Common myeloid progenitor, CD34-positive (primary cell): ENCODE results near the gene CHEK2.

Source experiments
- CTCF ChIA-PET: fragments of 350-600 bp; sonication (Branson Sonifier 250); formaldehyde crosslinking; loops from one replicate; lab custom pipeline; 2021; ENCODE audit warnings: antibody characterized with exemption; lab: Charles Lee
- POLR2A ChIA-PET: fragments of 350-600 bp; sonication (Branson Sonifier 250); formaldehyde crosslinking; loops from one replicate; lab custom pipeline; 2021; ENCODE audit warnings: antibody characterized with exemption; lab: Charles Lee
- DNase-seq, 3 donors: peaks; one replicate each; pipeline versions ENCODE4 v3.0.0 to v3.0.0-alpha.2; 2013
- H3K27ac ChIP-seq, 2 experiments: 1 replicate in 1 of 2; 2 replicates in 1 of 2; pipeline ENCODE4 v1.7.0; 2013; ENCODE audit warnings: inconsistent platforms in 2 of 2, low read length in 2 of 2, mild to moderate bottlenecking in 2 of 2, low read depth in 1 of 2, moderate library complexity in 1 of 2; ENCODE audit not compliant: severe bottlenecking in 2 of 2, insufficient read depth in 1 of 2, poor library complexity in 1 of 2
- H3K27me3 ChIP-seq, 5 experiments: replicated peaks in 2 of 5; 1 replicate in 3 of 5; 2 replicates in 2 of 5; pipeline versions ENCODE4 v1.6.1 to v1.7.0; 2013; ENCODE audit warnings: low read length in 4 of 5, mild to moderate bottlenecking in 2 of 5, moderate library complexity in 2 of 5, inconsistent platforms in 1 of 5; ENCODE audit not compliant: insufficient read depth in 5 of 5, control insufficient read depth in 4 of 5
- H3K36me3 ChIP-seq, 4 experiments: 1 replicate in 2 of 4; 2 replicates in 2 of 4; pipeline versions ENCODE4 v1.6.1 to v1.7.0; 2013; ENCODE audit warnings: low read length in 3 of 4, control low read depth in 1 of 4, mild to moderate bottlenecking in 1 of 4; ENCODE audit not compliant: control insufficient read depth in 4 of 4, insufficient read depth in 4 of 4
- H3K4me1 ChIP-seq, 4 experiments: 1 replicate in 3 of 4; 2 replicates in 1 of 4; pipeline versions ENCODE4 v1.6.1 to v1.7.1; 2013; ENCODE audit warnings: low read length in 3 of 4, mild to moderate bottlenecking in 3 of 4, control low read depth in 1 of 4, inconsistent platforms in 1 of 4, moderate library complexity in 1 of 4; ENCODE audit not compliant: control insufficient read depth in 4 of 4, insufficient read depth in 4 of 4; ENCODE audit errors: control extremely low read depth in 1 of 4
- H3K4me3 ChIP-seq, 7 experiments: 1 replicate in 4 of 7; 2 replicates in 3 of 7; pipeline versions ENCODE4 v1.5.1 to v1.7.0; 2013; ENCODE audit warnings: mild to moderate bottlenecking in 7 of 7, low read length in 6 of 7, moderate library complexity in 6 of 7, inconsistent platforms in 2 of 7, low read depth in 2 of 7, control low read depth in 1 of 7; ENCODE audit not compliant: insufficient read depth in 4 of 7, control insufficient read depth in 1 of 7; ENCODE audit errors: extremely low read depth in 1 of 7
- H3K9me3 ChIP-seq, 5 experiments: 1 replicate in 4 of 5; 2 replicates in 1 of 5; pipeline versions ENCODE4 v1.6.1 to v1.7.1; 2013; ENCODE audit warnings: low read length in 4 of 5, mild to moderate bottlenecking in 2 of 5, inconsistent platforms in 1 of 5, low read depth in 1 of 5, moderate library complexity in 1 of 5; ENCODE audit not compliant: control insufficient read depth in 4 of 5, insufficient read depth in 2 of 5; ENCODE audit errors: control extremely low read depth in 1 of 5
- WGBS: methylation state at CpG from one replicate; pipeline ENCODE4 v1.1.5; 2013; ENCODE audit not compliant: insufficient coverage; 5-methylcytosine and 5-hydroxymethylcytosine counted together

Gene CHEK2

DNA sequence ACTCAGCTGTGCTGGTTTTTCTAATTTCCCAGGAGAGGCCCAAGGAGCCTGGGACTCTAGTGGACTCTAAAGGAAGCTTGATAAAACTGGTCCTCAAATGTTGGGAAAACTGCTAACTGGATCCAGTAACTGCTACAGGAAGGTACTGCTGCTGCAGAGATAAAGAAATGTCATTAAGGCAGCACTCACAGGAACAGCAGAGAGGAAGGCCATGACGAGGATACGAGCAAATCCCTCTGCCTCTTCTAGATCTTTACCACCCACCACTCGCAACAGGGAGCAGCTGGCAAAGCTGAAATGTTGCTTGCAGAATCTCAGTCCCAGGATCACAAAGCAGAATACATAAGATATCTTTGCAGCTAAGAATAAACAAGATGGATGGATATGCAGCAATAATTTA, 85.4 kb downstream of the CHEK2 start:
- Histone ChIP-seq H3K4me3 (no peak overlapping the region), H3K9me3 (peaks cover 0 to 13% (median 2%) of the 10 kb centered on the region in 5 experiments), H3K36me3 (no peaks in the 10 kb centered on the region), H3K4me1 (no peaks in the 10 kb centered on the region), H3K27ac (no peak overlapping the region), H3K27me3 (peaks cover 0 to 5% (median 0%) of the 10 kb centered on the region in 5 experiments)
- no peak for DNase-seq
- POLR2A ChIA-PET = no interaction called here
- CTCF ChIA-PET = no interaction called here
- WGBS = 42% methylated on average over 2 of the region's 3 CpGs

DNA sequence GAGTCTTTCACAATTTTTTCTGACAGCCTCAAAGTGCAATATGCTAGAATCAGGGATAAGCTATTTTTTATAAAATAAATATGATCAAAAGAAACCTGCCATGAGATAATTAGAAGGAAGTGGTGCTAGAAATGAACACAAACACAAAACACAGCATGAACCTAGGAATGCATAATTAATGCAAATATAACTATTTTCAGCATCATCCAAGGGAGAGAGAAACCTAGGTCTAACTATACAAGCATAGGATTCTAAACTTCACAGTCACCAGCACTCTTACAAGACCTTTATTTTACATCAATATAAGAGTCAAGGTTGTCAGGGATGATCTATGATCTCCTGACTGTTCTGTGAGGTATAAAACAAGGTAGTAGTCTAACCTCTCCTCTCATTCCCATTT, 91.2 kb downstream of the CHEK2 start:
- CTCF ChIA-PET = no interaction called here
- H3K27ac ChIP-seq = no peak overlapping the region
- DNase-seq = no peak
- H3K9me3 ChIP-seq = peaks cover 0 to 13% (median 2%) of the 10 kb centered on the region in 5 experiments
- no peaks in the 10 kb centered on the region for H3K4me1 ChIP-seq
- H3K27me3 ChIP-seq = peaks cover 0 to 2% (median 0%) of the 10 kb centered on the region in 5 experiments
- H3K36me3 ChIP-seq = no peaks in the 10 kb centered on the region
- POLR2A ChIA-PET = interaction anchor here (0.6 kb wide), 1 partner anchor 10 kb away, joined by 3 read pairs; no protein-coding TSS in a partner anchor
- no peak overlapping the region for H3K4me3 ChIP-seq

DNA sequence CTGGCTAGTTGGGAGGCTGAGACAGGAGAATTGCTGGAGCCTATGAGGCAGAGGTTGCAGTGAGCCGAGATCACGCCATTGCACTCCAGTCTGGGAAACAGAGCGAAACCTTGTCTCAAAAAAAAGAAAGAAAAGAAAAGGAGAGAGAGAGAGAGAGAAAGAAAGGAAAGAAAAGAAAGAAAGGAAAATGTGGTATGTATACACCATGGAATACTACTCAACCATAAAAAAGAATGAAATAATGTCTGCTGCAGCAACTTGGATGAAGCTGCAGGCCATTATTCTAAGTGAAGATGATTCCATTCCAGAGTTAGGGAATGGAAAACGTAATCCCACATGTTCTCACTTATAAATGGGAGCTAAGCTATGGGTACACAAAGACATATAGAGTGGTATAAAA, 92.8 kb downstream of the CHEK2 start:
- peaks cover 0 to 2% (median 0%) of the 10 kb centered on the region in 5 experiments for H3K27me3 ChIP-seq
- POLR2A ChIA-PET = no interaction called here
- H3K9me3 ChIP-seq = peaks cover 0 to 13% (median 2%) of the 10 kb centered on the region in 5 experiments
- H3K27ac ChIP-seq = no peak overlapping the region
- WGBS = 100% methylated on average over 1 of the region's 4 CpGs
- no peaks in the 10 kb centered on the region for H3K36me3 ChIP-seq
- CTCF ChIA-PET = no interaction called here
- no peak for DNase-seq
- no peaks in the 10 kb centered on the region for H3K4me1 ChIP-seq
- H3K4me3 ChIP-seq = no peak overlapping the region

DNA sequence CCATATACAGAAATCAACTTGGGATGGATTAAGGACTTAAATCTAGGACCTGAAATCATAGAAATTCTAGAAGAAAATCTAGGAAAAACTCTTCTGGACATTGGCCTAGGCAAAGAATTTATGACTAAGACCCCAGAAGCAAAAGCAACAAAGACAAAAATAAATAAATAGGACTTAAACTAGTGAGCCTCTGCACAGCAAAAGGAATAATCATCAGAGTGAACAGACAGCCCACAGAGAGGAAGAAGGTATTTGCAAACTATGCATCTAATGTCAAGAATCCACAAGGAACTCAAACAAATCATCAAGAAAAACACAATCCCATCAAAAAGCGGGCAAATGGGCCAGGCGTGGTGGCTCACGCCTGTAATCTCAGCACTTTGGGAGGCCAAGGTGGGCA, 94.4 kb downstream of the CHEK2 start:
- no peak for DNase-seq
- ChIA-PET CTCF (no interaction called here), POLR2A (no interaction called here)
- Histone ChIP-seq H3K36me3 (no peaks in the 10 kb centered on the region), H3K4me3 (no peak overlapping the region), H3K9me3 (peaks cover 0 to under 1% (median 0%) of the 10 kb centered on the region in 5 experiments), H3K4me1 (no peaks in the 10 kb centered on the region), H3K27ac (no peak overlapping the region), H3K27me3 (peaks cover 0 to 2% (median 0%) of the 10 kb centered on the region in 5 experiments)
- no CpG with 5 or more reads among the region's 3 CpGs for WGBS

DNA sequence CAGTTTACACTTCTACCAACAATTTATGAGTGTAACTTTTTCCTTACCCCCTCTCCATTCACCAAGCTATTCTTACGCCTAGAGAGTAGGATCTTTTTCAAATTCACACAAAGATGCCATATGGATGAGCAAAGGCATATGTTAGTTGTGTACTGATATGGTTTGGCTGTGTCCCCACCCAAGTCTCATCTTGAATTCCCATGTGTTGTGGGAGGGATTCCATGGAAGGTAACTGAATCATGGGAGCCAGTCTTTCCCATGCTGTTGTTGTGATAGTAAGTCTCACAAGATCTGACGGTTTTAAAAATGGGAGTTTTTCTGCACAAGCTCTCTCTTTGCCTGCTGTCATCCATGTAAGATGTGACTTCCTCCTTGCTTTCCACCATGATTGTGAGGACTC, 102.3 kb downstream of the CHEK2 start:
- POLR2A ChIA-PET = no interaction called here
- Histone ChIP-seq H3K36me3 (no peaks in the 10 kb centered on the region), H3K27ac (no peak overlapping the region), H3K4me1 (no peaks in the 10 kb centered on the region), H3K27me3 (no peaks in the 10 kb centered on the region), H3K9me3 (no peaks in the 10 kb centered on the region), H3K4me3 (no peak overlapping the region)
- CTCF ChIA-PET = no interaction called here
- no peak for DNase-seq
- 100% methylated on average over 1 of the region's 2 CpGs for WGBS
